HG03439 (cell line): ENCODE results near the gene STX11.
A peak's percentile ranks its signal among the peaks of the same experiment; 100 is the strongest.

Experiments
- ATAC-seq: cut with Tn5 transposase; IDR thresholded peaks from one replicate; pipeline ENCODE4 v1.9.1; 2021; ENCODE audit warnings: mild to moderate bottlenecking, moderate library complexity; ENCODE audit not compliant: unreplicated experiment

Gene STX11

DNA sequence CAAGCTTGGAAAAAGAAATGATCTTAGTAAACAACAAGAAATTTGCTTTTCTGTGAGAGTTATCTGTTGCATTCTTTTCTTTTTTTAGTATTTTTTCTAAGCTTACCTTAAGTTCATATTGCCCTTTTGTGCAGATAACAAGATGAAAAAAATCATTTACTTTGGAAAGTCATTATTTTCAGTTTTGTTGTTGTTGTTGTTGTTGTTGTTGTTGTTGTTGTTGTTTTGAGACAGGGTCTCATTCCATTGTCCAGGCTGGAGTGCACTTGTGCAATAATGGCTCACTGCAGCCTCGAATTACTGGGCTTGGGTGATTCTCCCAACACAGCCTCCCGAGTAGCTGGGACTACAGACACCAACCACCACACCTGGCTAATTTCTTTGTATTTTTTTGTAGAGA lies 8.8 kb upstream of the STX11 start:
- no peak for ATAC-seq

DNA sequence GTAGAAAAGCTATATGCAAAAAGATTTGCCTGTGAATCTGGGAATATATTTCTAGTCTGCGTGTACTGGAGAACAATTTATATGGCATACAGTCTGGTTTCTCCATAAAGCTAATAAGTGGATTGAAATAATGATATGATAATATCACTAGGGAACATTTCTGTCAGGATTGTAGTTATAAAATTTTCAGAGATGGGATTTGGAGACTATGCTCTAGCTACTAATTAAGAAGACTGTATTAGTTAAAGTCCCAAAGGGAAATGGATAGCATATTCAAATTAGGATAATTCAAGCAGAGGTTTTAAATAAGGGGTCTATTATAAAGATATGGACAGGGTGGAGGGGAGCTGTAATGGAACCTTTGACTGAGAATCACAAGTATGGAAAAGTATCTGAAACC lies 7.2 kb upstream of the STX11 start:
- ATAC-seq: no peak

GRCh38 chr6:144143878-144144277 lies 6.4 kb upstream of the STX11 start:
- ATAC-seq: no peak

GRCh38 chr6:144144996-144145395 lies 5.3 kb upstream of the STX11 start:
- no peak for ATAC-seq

DNA sequence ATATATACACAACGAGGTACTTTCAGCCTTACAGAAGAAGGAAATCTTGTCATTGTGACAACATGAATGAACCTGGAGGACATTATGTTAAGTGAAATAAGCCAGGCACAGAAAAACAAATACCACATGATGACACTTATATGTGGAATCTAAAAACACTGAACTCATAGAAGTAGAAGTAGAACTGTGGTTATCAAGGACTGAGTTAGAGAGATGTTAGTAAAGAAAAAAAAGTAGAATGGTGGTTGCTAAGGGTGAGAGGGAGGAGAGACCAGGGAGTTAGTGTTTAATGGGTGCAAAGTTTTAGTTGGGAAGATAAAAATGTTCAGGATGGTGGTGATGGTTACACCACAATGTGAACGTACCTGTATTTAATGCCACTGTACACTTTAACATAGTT lies 4.8 kb upstream of the STX11 start:
- no peak for ATAC-seq

DNA sequence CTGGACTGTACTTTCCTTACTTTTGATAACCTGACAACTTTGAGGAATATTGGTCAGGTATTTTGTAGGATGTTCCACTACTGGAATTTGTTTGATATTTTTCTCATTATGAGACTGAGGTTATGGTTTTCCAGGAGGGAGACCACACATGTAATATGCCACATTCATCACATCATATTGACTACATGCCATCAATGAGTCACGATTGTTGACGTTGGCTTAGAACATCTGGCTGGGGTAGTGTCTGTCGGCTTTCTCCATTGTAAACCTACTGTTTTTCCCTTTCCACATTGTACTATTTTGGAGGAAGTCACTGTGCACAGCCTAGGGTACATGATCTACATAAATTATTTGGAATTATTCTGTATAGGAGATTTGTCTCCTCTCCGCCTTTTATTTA lies 1.4 kb upstream of the STX11 start:
- no peak for ATAC-seq

DNA sequence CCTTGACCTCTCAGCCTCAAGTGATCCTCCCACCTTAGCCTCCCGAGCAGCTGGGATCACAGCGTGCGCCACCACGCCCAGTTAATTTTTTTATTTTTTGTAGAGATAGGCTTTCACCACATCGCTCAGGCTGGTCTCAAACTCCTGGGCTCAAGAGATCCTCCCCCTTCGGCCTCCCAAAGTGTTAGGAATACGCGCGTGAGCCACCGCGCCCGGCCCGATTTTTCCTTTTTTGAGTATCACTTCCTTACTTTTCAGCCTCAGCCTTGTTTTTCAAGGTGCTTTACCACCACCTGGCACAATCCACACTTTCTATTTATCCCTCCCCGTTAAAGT lies 791 bp upstream of the STX11 start:
- ATAC-seq: no peak

GRCh38 chr6:144150710-144151657 lies 667 bp downstream of the STX11 start:
- peak; percentile 61 for ATAC-seq

DNA sequence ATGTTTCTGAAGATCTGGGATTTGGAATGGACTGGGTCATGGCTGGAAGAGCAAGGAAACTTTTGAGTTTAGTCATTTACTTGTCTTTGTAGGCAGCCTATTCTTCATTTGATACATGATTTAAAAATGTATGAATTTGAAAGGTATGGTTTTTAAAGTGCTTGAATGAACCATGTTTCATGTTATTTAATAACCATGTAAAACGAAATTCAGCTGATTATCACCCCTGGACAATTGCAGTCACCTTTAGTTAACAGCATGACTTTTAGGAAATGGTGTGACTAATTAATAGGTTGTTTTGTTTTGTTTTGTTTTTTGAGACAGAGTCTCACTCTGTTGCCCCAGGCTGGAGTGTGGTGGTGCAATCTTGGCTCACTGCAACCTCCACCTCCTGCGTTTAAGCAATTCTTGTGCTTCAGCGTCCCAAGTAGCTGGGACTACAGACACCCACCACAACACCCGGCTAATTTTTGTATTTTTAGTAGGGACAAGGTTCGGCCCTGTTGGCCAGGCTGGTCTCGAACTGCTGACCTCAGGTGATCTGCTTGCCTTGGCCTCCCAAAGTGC lies 2.1 kb downstream of the STX11 start:
- ATAC-seq: no peak

DNA sequence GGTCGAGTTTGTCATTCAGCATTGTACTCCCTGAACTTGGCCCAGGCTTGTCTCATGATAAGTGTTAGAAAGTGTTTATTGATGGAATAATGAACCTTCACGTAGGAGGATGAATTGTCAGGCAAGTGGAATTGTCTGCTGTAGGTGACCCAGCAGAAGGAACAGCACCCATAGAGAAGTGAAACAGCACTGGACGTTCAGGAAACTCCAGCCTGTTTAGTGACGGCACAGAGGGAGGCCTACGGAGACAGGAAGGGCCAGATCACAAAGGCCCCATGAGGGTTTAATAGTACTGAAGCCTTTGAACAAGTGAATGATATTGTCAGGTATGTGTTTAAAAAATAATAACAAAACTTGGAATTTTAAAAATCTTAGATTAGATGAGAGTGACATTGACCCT lies 2.9 kb downstream of the STX11 start:
- no peak for ATAC-seq

DNA sequence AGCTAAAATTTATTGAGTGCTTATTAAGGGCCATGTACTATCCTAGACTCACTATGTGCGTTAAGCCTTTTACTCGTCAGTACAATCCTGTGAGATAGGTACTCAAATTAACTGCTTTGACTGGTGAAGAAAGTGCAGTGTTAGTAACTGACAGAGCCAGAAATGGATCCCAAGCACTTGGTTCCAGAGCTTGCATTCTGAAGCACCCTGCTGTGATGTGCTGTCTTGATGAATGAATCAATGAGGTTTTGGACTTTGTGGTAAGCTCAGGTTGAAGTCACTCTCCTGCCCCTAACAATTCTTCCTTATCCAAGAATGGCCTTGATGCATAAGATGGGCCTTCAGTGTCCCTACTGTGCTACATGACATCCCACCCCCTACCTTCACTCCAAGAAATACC lies 3.7 kb downstream of the STX11 start:
- no peak for ATAC-seq

GRCh38 chr6:144155529-144155928 lies 5.2 kb downstream of the STX11 start:
- peak; percentile 36 for ATAC-seq

DNA sequence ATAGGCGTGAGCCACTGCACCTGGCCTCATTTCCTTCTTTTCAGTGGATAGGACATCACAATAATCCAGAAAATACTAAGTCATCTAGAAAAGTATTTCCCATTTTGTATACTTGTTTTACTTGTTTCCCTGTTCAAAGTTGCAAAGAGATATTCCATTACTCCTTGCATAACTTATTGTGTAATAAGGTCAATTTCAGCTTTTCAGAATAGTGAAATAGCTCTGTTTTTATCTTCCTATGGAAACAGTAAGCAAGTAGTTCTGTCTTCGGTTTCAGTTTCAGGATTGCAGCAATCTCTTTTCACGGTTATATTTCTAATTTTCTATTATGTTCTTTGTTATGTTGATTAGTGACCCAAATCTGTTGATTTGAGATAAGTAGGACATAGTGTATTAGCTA lies 6.0 kb downstream of the STX11 start:
- no peak for ATAC-seq

DNA sequence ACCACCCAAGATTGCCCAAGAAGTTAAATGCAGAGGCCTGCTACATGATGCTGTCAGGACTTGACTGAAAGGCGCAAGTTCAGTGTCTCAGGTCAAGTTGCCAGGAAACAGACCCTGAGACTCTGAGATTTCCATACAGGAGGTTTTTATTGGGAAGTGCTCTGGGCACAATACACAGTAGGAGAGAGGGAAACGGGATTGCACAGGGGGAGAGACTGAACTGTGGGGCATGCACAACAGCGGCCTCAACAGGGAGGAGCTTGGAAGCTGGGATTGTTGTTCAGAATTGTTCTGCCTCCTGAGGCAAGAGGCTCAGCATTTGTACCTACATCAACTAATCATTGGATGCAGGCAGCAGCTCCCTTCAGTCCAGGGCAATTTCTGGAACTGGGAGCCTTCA lies 6.7 kb downstream of the STX11 start:
- ATAC-seq: no peak

- ATAC-seq: no peak
Observed at GRCh38 chr6:144158133-144158532, 7.8 kb downstream of the STX11 start.

DNA sequence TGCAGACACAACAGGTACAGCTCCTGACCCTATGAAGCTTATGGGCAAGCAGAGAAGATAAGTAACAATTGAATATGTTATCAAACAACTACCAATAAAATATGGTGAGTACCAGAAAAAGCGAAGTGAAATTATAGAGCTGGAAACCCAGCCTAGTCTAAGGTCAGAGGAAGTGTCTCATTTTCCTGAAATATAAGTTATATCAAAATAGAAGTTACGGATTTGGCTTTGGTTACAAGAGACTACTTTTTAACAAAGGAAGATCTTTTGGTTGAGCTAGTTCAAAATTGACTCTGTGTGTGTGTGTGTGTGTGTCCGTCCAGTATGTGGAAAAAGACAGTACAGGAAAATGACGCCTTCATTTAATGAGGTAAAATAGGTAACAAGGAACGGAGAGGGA lies 8.9 kb downstream of the STX11 start:
- ATAC-seq: no peak

DNA sequence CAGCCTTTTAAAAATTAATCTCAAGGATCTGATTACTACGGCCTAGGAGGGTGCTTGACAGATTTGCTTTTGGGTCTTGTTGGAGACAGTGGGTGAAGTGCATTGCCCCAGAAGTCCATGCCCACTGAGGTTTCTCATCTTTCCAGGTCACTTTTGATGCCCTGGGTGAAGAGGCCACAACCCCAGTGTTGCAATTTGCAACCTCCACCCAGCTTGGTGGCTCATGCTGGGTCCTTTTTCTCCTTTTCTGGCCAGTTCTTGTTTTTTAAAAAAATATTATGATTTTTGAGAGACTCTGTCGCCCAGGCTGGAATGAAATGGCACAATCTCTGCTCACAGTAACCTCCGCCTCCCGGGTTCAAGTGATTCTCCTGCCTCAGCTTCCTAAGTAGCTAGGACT lies 9.4 kb downstream of the STX11 start:
- ATAC-seq: no peak

- ATAC-seq: no peak
Observed at GRCh38 chr6:144160431-144161005, 10.2 kb downstream of the STX11 start.

- no peak for ATAC-seq
Observed at GRCh38 chr6:144161975-144162374, 11.7 kb downstream of the STX11 start.

- ATAC-seq: peak; percentile 75
Observed at GRCh38 chr6:144162977-144163376, 12.7 kb downstream of the STX11 start.

GRCh38 chr6:144165784-144166183 lies 15.5 kb downstream of the STX11 start:
- ATAC-seq: no peak

GRCh38 chr6:144170044-144170443 lies 19.7 kb downstream of the STX11 start:
- ATAC-seq: no peak
